AG08395 (cell line): ENCODE results near the gene KANSL1.
"Not testable (repeated sequence)": the region's sequence is repeated elsewhere in the genome, so short reads cannot be mapped to it uniquely, and the experiment has no call there.

Experiments
- DNase-seq: peaks from one replicate; pipeline ENCODE4 v3.0.0; 2012; ENCODE audit warnings: mixed read lengths, low spot score

Gene KANSL1

DNA sequence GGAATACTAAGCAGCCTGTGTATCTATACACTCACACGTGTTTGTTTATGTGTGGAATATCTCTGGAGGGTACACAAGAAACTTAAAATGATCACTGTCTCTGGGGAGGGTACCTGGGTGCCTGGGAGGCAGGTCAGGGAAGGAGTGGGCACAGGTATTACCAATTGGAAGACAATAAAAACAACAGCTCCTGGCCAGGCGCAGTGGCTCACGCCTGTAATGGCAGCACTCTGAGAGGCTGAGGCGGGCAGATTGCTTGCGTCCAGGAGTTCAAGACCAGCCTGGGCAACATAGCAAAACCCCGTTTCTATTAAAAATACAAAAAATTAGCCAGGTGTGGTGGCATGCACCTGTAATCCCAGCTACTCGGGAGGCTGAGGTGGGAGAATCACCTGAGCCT, 169.9 kb downstream of the KANSL1 start:
- DNase-seq, result not testable (repeated sequence)

DNA sequence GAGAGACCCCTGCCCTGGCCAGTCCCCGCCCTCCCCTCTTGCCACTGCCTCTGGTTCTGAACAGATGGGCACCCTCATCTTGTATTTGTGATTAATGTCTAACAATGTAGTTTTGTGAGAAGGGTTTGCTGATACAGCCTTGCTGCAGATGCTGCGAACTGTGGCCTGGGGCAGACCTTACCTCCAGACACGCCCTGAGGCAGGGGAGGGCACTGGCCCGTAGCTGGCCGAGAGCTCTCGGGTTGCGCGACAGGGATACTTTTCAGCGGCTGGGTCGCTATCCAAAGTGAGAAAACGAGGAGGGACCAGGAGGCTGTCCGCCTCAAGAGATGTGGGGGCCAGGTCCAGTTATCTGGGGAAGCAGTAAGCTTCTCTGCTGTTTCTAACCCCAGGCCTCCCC, 172.2 kb downstream of the KANSL1 start:
- no peak for DNase-seq

DNA sequence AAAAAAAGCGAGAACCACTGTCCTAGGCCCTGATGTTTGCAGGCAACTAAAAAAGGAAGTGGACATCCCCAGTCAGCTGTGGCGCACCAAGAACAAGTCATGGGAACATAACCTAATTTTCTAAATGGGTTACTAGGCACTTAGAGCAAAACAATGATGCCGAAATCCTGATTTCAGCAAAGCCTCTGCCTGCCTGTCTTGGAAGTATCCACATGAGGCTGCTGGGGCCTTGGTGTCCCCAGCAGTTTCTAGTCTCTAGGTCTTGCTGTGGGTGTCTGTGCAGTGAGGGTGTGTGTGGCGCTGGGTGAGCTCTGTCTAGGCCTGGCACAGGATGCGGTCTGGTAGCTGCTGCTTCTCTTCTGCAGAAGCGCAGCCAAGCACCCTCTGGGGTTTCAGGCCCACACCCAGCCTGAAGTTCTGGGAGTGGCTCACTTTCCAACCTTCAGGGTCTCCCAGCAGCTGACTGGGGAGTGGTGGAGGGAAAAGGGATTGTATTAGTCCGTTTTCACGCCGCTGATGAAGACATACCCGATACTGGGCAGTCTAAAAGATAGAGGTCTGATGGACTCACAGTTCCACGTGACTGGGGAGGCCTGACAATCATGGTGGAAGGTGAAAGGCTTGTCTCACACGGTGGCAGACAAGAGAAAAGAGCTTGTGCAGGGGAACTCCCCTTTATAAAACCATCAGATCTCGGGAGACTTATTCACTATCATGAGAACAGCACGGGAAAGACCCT, 173.0 kb downstream of the KANSL1 start:
- DNase-seq, result no peak

DNA sequence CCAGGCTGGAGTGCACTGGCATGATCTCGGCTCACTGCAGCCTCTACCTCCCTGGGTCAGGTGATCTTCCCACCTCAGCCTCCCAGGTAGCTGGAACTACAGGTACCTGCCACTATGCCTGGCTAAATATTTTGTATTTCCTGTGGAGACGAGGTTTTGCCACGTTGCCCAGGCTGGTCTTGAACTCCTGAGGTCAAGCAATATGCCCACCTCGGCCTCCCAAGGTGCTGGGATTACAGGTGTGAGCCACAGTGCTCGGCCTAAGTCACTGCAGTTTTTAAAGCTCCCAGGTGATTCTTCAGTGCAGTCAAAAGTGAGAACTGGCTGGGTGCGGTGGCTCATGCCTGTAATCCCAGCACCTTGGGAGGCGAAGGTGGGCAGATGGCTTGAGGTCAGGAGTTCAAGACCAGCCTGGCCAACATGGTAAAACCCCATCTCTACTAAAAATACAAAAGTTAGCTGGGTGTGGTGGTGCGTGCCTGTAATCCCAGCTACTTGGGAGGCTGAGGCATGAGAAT, 173.8 kb downstream of the KANSL1 start:
- DNase-seq, result not testable (repeated sequence)

DNA sequence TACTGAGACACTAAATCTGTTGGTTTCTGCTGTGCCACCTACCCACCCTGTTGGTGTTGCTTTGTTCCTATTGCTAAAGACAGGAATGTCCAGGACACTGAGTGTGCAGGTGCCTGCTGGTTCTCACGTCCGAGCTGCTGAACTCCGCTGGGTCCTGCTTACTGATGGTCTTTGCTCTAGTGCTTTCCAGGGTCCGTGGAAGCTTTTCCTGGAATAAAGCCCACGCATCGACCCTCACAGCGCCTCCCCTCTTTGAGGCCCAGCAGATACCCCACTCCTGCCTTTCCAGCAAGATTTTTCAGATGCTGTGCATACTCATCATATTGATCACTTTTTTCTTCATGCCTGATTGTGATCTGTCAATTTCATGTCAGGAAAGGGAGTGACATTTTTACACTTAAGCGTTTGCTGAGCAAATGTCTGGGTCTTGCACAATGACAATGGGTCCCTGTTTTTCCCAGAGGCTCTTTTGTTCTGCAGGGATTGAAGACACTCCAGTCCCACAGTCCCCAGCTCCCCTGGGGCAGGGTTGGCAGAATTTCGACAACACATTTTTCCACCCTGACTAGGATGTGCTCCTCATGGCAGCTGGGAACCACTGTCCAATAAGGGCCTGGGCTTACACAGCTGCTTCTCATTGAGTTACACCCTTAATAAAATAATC, 179.6 kb downstream of the KANSL1 start:
- DNase-seq, result peak; percentile 93

DNA sequence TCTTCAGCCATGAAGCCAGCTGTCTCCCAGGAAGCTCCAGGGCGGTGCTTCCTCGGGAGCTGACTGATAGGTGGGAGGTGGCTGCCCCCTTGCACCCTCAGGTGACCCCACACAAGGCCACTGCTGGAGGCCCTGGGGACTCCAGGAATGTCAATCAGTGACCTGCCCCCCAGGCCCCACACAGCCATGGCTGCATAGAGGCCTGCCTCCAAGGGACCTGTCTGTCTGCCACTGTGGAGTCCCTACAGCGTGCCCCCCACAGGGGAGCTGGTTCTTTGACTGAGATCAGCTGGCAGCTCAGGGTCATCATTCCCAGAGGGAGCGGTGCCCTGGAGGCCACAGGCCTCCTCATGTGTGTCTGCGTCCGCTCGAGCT, 180.1 kb downstream of the KANSL1 start:
- DNase-seq, result no peak

DNA sequence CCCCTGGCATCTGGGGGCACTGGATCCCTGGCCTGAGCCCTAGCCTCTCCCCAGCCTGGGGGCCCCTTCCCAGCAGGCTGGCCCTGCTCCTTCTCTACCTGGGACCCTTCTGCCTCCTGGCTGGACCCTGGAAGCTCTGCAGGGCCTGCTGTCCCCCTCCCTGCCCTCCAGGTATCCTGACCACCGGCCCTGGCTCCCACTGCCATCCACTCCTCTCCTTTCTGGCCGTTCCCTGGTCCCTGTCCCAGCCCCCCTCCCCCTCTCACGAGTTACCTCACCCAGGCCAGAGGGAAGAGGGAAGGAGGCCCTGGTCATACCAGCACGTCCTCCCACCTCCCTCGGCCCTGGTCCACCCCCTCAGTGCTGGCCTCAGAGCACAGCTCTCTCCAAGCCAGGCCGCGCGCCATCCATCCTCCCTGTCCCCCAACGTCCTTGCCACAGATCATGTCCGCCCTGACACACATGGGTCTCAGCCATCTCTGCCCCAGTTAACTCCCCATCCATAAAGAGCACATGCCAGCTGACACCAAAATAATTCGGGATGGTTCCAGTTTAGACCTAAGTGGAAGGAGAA, 180.6 kb downstream of the KANSL1 start:
- DNase-seq, result no peak

DNA sequence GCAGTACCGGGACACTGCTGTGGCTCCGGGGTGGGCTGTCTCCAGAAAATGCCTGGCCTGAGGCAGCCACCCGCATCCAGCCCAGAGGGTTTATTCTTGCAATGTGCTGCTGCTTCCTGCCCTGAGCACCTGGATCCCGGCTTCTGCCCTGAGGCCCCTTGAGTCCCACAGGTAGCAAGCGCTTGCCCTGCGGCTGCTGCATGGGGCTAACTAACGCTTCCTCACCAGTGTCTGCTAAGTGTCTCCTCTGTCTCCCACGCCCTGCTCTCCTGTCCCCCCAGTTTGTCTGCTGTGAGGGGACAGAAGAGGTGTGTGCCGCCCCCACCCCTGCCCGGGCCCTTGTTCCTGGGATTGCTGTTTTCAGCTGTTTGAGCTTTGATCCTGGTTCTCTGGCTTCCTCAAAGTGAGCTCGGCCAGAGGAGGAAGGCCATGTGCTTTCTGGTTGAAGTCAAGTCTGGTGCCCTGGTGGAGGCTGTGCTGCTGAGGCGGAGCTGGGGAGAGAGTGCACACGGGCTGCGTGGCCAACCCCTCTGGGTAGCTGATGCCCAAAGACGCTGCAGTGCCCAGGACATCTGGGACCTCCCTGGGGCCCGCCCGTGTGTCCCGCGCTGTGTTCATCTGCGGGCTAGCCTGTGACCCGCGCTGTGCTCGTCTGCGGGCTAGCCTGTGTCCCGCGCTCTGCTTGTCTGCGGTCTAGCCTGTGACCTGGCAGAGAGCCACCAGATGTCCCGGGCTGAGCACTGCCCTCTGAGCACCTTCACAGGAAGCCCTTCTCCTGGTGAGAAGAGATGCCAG, 181.3 kb downstream of the KANSL1 start:
- DNase-seq, result no peak

DNA sequence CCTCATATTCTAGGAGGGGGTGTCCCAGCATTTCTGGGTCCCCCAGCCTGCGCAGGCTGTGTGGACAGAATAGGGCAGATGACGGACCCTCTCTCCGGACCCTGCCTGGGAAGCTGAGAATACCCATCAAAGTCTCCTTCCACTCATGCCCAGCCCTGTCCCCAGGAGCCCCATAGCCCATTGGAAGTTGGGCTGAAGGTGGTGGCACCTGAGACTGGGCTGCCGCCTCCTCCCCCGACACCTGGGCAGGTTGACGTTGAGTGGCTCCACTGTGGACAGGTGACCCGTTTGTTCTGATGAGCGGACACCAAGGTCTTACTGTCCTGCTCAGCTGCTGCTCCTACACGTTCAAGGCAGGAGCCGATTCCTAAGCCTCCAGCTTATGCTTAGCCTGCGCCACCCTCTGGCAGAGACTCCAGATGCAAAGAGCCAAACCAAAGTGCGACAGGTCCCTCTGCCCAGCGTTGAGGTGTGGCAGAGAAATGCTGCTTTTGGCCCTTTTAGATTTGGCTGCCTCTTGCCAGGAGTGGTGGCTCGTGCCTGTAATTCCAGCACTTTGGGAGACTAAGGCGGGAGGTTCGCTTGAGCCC, 182.5 kb downstream of the KANSL1 start:
- no peak for DNase-seq

DNA sequence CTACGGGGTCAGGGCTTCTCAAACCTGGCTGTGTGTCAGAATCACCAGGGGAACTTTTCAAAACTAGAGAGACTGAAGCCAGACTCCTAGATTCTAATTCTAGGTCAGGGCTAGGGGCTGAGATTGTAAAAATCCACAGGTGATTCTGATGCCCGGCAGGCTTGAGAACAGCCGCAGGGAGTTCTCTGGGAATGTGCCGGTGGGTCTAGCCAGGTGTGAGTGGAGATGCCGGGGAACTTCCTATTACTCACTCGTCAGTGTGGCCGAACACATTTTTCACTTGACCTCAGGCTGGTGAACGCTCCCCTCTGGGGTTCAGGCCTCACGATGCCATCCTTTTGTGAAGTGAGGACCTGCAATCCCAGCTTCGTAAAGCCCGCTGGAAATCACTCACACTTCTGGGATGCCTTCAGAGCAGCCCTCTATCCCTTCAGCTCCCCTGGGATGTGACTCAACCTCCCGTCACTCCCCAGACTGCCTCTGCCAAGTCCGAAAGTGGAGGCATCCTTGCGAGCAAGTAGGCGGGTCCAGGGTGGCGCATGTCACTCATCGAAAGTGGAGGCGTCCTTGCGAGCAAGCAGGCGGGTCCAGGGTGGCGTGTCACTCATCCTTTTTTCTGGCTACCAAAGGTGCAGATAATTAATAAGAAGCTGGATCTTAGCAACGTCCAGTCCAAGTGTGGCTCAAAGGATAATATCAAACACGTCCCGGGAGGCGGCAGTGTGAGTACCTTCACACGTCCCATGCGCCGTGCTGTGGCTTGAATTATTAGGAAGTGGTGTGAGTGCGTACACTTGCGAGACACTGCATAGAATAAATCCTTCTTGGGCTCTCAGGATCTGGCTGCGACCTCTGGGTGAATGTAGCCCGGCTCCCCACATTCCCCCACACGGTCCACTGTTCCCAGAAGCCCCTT, 183.3 kb downstream of the KANSL1 start:
- no peak for DNase-seq

DNA sequence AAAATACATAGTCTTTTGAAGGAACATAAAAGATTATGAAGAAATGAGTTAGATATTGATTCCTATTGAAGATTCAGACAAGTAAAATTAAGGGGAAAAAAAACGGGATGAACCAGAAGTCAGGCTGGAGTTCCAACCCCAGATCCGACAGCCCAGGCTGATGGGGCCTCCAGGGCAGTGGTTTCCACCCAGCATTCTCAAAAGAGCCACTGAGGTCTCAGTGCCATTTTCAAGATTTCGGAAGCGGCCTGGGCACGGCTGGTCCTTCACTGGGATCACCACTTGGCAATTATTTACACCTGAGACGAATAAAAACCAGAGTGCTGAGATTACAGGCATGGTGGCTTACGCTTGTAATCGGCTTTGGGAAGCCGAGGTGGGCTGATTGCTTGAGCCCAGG, 184.6 kb downstream of the KANSL1 start:
- no peak for DNase-seq

DNA sequence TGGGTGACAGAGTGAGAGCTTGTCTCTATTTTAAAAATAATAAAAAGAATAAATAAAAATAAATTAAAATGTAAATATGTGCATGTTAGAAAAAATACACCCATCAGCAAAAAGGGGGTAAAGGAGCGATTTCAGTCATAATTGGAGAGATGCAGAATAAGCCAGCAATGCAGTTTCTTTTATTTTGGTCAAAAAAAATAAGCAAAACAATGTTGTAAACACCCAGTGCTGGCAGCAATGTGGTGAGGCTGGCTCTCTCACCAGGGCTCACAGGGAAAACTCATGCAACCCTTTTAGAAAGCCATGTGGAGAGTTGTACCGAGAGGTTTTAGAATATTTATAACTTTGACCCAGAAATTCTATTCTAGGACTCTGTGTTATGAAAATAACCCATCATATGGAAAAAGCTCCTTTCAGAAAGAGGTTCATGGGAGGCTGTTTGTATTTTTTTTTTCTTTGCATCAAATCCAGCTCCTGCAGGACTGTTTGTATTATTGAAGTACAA, 185.7 kb downstream of the KANSL1 start:
- no peak for DNase-seq

DNA sequence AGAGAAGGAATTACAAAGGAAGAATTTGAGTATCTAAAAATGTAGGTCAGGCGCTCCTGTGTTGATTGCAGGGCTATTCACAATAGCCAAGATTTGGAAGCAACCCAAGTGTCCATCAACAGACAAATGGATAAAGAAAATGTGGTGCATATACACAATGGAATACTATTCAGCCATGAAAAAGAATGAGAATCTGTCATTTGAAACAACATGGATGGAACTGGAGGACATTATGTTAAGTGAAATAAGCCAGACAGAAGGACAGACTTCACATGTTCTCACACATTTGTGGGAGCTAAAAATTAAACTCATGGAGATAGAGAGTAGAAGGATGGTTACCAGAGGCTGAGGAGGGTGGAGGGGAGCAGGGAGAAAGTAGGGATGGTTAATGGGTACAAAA, 187.1 kb downstream of the KANSL1 start:
- DNase-seq, result not testable (repeated sequence)

DNA sequence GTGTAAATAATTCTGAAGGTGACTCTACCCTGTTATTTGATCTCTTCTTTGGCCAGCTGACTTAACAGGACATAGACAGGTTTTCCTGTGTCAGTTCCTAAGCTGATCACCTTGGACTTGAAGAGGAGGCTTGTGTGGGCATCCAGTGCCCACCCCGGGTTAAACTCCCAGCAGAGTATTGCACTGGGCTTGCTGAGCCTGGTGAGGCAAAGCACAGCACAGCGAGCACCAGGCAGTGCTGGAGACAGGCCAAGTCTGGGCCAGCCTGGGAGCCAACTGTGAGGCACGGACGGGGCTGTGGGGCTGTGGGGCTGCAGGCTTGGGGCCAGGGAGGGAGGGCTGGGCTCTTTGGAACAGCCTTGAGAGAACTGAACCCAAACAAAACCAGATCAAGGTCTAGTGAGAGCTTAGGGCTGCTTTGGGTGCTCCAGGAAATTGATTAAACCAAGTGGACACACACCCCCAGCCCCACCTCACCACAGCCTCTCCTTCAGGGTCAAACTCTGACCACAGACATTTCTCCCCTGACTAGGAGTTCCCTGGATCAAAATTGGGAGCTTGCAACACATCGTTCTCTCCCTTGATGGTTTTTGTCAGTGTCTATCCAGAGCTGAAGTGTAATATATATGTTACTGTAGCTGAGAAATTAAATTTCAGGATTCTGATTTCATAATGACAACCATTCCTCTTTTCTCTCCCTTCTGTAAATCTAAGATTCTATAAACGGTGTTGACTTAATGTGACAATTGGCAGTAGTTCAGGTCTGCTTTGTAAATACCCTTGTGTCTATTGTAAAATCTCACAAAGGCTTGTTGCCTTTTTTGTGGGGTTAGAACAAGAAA, 189.1 kb downstream of the KANSL1 start:
- no peak for DNase-seq

DNA sequence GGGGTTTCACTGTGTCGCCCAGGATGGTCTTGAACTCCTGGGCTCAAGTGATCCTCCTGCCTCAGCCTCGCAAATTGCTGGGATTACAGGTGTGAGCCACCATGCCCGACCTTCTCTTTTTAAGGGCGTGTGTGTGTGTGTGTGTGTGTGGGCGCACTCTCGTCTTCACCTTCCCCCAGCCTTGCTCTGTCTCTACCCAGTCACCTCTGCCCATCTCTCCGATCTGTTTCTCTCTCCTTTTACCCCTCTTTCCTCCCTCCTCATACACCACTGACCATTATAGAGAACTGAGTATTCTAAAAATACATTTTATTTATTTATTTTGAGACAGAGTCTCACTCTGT, 190.3 kb downstream of the KANSL1 start:
- DNase-seq, result no peak

DNA sequence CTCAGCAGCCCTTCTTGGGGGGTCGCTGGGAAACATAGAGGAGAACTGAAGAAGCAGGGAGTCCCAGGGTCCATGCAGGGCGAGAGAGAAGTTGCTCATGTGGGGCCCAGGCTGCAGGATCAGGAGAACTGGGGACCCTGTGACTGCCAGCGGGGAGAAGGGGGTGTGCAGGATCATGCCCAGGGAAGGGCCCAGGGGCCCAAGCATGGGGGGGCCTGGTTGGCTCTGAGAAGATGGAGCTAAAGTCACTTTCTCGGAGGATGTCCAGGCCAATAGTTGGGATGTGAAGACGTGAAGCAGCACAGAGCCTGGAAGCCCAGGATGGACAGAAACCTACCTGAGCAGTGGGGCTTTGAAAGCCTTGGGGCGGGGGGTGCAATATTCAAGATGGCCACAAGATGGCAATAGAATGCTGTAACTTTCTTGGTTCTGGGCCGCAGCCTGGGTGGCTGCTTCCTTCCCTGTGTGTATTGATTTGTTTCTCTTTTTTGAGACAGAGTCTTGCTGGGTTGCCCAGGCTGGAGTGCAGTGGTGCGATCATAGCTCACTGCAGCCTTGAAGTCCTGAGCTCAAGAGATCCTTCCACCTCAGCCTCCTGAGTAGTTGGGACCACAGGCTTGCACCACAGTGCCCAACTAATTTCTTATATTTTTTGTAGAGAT, 190.8 kb downstream of the KANSL1 start:
- peak; percentile 82 for DNase-seq

DNA sequence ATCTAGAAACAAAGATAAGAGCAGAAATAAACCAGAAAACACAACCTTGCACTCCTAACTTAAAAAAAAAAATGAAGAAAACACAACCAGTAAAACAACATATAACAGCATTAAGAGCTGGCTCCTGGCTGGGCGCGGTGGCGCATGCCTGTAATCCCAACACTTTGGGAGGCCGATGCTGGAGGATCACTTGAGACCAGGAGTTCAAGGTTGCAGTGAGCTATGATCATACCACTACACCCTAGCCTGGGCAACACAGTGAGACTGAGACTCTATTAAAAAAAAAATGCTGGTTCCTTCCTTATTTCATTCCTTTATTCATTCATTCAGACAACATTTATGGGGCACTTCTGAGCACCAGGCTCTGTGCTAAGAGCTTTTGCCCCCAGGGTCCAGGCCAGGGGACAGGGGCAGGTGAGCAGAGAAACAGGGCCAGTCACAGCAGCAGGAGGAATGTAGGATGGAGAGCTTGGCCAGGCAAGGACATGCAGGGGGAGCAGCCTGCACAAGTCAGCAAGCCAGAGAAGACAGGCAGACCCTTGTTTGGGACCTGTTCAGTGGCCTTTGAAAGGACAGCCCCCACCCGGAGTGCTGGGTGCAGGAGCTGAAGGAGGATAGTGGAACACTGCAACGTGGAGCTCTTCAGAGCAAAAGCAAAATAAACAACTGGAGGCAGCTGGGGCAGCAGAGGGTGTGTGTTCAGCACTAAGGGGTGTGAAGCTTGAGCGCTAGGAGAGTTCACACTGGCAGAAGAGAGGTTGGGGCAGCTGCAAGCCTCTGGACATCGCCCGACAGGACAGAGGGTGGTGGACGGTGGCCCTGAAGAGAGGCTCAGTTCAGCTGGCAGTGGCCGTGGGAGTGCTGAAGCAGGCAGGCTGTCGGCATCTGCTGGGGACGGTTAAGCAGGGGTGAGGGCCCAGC, 191.6 kb downstream of the KANSL1 start:
- DNase-seq, result no peak

DNA sequence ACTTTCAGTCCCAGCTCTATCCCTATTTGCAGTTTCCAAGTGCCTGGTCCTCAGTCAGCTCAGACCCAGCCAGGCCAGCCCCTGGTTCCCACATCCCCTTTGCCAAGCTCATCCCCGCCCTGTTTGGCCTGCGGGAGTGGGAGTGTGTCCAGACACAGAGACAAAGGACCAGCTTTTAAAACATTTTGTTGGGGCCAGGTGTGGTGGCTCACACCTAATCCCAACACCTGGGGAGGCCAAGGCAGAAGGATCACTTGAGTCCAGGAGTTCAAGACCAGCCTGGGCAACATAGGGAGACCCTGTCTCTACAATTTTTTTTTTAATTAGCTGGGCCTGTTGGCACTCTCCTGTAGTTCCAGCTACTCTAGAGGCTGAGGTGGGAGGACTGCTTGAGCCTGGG, 192.5 kb downstream of the KANSL1 start:
- no peak for DNase-seq
